Glomerular visceral epithelial cell (primary cell): ENCODE results near the gene TNNC2.

Experiments
- DNase-seq: peaks from one replicate; pipeline ENCODE4 v3.0.0-alpha.2; 2016; ENCODE audit errors: extremely low spot score

The TNNC2 gene

DNA sequence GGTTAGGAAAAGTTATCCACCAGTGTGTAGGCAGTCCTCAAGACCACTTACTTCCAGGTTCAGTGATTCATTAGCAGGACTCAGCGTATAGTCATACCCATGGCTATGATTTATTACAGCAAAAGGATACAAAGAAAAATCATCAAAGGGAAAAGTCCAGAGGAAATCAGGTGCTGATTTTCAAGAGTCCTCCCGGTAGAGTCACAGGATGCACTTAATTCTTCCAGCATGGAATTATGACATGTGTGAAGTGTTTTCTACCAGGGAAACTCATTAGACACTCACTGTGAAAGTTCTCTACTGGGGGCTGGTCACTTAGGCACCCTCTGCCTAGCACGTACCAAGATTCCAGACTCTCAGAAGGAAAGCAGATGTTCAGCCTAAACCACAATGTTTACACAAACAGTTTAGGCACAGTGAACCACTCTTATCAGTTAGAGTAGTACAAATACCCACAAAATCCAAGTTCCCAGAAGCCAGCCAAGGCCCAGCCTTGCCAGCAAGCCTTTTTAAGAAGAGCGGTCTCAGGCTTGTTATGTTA is 45.7 kb downstream of the TNNC2 start:
- DNase-seq = peak; percentile 82

DNA sequence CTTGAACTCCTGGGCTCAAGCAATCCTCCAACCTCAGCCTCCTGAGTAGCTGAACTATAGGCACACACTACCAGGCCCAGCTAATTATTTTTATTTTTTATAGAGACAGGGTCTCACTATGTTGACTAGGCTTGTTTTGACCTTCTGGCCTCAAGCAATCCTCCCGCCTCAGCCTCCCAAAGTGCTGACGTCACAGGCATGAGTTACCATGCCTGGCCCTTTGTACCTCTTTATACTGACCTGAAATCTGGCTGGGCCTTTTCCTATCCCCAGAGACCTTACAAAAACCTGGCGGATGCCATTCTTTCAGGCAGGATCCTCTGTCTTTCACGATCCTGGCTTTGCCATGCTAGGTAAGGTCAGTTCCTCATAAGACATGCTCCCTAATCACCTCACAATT is 47.0 kb downstream of the TNNC2 start:
- no peak for DNase-seq

DNA sequence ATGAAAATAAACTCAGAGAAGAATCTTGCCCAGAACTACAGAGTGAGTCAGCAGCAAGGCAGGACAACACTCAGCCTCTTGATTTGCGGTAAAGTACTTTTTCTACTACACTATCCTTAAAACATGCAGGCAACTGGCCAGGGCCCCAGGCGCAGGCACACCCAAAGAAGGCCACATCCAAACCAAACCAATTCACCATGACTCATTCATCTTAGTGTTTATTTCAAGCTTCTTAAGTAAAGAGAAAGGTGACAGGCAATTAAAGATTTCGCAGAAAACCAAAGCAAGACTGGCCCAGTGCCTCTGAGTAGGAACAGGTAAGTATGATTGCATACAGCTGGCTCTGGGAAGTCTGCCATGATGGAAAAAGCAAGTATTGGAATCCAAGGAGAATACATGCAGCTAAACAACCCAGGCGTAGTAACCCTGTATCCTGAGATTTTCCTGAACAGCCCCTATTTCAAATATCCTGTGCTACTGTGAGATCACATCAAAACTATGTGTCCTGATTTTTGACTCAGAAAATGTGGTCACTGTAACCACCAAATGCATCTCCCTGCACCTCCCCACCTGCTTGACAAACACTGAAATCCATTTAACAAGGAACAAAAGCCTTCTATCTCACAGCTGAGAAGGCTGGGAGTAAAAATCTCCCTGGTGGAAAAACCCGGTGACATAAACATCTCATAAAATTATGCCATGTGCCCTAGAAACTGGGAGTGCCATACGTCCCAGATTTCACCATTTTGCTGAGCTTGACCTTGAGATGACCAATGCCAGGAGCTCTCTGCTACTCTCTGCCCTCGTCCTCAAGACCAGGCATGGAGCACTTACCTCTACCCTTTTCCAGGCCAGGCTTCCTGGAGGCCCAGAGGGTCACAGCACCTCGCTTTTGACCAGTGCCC is 47.8 kb downstream of the TNNC2 start:
- DNase-seq = peak; percentile 99

DNA sequence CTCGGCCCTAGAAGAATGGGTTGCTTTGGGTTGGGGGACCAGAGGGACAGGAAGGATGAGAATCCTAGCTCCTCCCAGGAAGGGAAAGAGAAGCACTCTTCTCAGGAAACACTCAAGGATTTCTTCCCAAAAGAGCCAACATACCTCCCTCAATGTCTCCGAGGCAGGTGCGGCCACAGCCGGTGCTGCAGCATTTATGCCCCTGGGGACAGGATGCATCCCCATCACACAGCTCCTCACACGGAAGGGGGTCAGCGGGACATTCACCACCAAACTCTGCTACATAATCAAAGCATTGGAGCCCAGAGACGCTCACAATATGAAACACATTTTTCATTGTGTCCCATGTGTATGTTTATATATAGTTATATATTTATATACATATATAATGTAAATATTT is 50.2 kb downstream of the TNNC2 start:
- DNase-seq = no peak

DNA sequence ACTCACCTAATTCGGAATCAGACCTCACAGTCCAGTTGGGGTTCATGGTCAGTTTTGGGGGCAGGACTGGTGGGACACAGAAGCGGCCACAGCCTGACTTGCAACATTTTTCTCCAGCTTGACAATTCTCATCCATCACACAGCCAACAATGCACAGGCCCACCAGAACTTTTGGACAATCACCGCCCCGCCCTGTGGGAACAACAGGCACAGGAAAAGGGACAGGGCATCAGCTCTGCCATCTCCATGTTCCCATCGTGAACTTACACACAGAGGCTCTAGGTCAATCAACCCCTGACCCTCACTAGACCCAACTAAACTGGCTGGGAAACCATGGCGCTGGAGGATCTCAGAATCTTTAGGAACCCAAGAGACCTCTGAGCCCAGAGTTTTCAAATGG is 51.7 kb downstream of the TNNC2 start:
- no peak for DNase-seq

DNA sequence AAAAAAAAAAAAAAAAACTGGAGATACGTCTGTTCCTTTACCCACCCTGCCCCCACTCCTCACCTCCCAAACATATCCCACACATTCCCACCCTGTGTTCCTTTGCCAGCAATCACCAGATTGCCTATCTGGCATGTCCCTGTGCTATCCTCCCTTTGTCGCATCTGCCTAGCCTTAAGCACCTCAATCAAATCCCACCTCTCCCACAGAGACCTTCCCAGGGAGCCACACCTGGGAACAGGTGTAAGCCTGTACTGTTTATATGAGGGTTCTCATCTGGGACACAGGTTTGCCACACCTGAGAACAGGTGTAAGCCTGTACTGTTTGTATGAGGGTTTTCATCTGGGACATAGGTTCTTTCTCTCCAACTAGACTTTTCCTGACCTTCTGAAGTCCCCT is 52.2 kb downstream of the TNNC2 start:
- DNase-seq = no peak
